Fibroblast of lung (primary cell): ENCODE measurements around the gene ATP9B.

Experiments
- CTCF ChIP-seq, 2 donors: IDR thresholded peaks in 1 of 2; conservative IDR thresholded peaks in 1 of 2; 1 replicate in 1 of 2; 2 replicates in 1 of 2; pipeline ENCODE4 v1.5.1; 2011 to 2012; ENCODE audit warnings: low read length in 2 of 2, control low read depth in 1 of 2, inconsistent platforms in 1 of 2, low read depth in 1 of 2, mild to moderate bottlenecking in 1 of 2
- EZH2 ChIP-seq: IDR thresholded peaks from 2 replicates; pipeline ENCODE4 v1.5.1; 2012; ENCODE audit warnings: low read length, control low read depth, mild to moderate bottlenecking; ENCODE audit errors: missing control alignments

- TF ChIP-seq CTCF (conservative IDR thresholded peaks at IDR 0.05 in 1 of 2, IDR thresholded peaks at IDR 0.05 in 1 of 2; ENCODE audit: low read depth in 1 of 2, low read length in 2 of 2) = no peak
- TF ChIP-seq EZH2 = no peak
These were observed 258.1 kb downstream of the ATP9B start for GRCh38 chr18:79327199-79327721.
